Measurements from ENCODE around the gene TMEM54. TPM values are rescaled to one million over a fixed set of nuclear protein-coding genes. Genes with fewer than 3 reads are reported as not detected.
A peak's percentile ranks its signal among the peaks of the same experiment; 100 is the strongest.

TMEM54 gene
- total and polyA plus RNA-seq, 2 experiments from 2014 or later: 11.2 to 11.7 TPM

DNA sequence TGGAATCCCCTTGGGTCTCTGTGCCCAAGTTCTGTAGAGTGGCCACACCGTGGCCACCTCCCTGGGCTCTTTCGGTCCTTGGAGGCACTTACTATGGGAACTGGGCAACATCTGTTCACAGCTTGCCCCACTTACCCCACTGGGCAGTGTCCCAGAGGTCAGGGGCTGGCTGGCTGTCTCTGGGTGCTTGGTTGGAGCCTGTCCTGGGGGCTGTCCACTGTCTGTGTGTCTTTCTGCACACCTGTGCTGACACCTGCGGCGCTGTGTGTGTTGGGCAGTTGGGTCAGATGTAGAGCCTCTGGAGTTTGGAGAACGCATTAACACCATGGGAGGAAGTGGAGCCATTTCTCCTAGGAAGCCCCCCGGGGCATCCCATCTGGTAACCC, 1.3 kb upstream of the TMEM54 start:
- H3K27me3 ChIP-seq (ENCODE audit: insufficient read depth): peaks cover 53% of the 10 kb centered on the region

More for the DNA sequence above, 1.3 kb upstream of the TMEM54 start:
- DNase-seq (ENCODE audit: low spot score) (no peak), ATAC-seq (no peak)
- H4K20me1 ChIP-seq (replicated peaks; ENCODE audit: insufficient read depth): no peaks in the 10 kb centered on the region
- no peak overlapping the region for H3K4me3 ChIP-seq
- peaks cover 12% of the 10 kb centered on the region for H3K4me1 ChIP-seq (ENCODE audit: insufficient read depth)
- H3K9me2 ChIP-seq (ENCODE audit: insufficient read depth): no peaks in the 10 kb centered on the region
- H3K4me3 Mint-ChIP-seq: peak overlapping the region; percentile 60; the same call in 2 of the 3 replicates
- no peaks in the 10 kb centered on the region for H3K36me3 Mint-ChIP-seq (ENCODE audit: low read depth)
- no peak overlapping the region for H3K4me2 ChIP-seq
- H3F3A ChIP-seq (replicated peaks; ENCODE audit: low read depth): no peaks in the 10 kb centered on the region
- no peak overlapping the region for H3K27ac ChIP-seq (ENCODE audit: low read depth)
- no peaks in the 10 kb centered on the region for H3K9me3 Mint-ChIP-seq
- peaks cover 41% of the 10 kb centered on the region for H3K27me3 Mint-ChIP-seq (ENCODE audit: insufficient read depth, low read depth, poor library complexity)
- H3K79me2 ChIP-seq (replicated peaks; ENCODE audit: insufficient read depth): no peaks in the 10 kb centered on the region
- TF ChIP-seq EZH2 (IDR thresholded peaks at IDR 0.05; ENCODE audit: low read depth, unreplicated experiment) (no peak), JUNB (IDR thresholded peaks at IDR 0.05; ENCODE audit: unreplicated experiment) (no peak), EZH2phosphoT487 (IDR thresholded peaks at IDR 0.05; ENCODE audit: unreplicated experiment) (no peak), ZNF331 (CRISPR knock-in tag; IDR thresholded peaks at IDR 0.05; ENCODE audit: low read depth) (no peak), NANOG (IDR thresholded peaks at IDR 0.05; ENCODE audit: borderline replicate concordance) (no peak), POLR2AphosphoS5 (IDR thresholded peaks at IDR 0.05; ENCODE audit: low read depth) (no peak), STAT1 (IDR thresholded peaks at IDR 0.05; ENCODE audit: unreplicated experiment) (no peak), ZNF114 (CRISPR knock-in tag; IDR thresholded peaks at IDR 0.05) (no peak), CREB1 (CRISPR knock-in tag; IDR thresholded peaks at IDR 0.05; ENCODE audit: low read depth) (no peak)
- TF ChIP-seq, protein P1, sequence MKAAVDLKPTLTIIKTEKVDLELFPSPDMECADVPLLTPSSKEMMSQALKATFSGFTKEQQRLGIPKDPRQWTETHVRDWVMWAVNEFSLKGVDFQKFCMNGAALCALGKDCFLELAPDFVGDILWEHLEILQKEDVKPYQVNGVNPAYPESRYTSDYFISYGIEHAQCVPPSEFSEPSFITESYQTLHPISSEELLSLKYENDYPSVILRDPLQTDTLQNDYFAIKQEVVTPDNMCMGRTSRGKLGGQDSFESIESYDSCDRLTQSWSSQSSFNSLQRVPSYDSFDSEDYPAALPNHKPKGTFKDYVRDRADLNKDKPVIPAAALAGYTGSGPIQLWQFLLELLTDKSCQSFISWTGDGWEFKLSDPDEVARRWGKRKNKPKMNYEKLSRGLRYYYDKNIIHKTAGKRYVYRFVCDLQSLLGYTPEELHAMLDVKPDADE (IDR thresholded peaks at IDR 0.05): no peak
- TF ChIP-seq, protein P2, sequence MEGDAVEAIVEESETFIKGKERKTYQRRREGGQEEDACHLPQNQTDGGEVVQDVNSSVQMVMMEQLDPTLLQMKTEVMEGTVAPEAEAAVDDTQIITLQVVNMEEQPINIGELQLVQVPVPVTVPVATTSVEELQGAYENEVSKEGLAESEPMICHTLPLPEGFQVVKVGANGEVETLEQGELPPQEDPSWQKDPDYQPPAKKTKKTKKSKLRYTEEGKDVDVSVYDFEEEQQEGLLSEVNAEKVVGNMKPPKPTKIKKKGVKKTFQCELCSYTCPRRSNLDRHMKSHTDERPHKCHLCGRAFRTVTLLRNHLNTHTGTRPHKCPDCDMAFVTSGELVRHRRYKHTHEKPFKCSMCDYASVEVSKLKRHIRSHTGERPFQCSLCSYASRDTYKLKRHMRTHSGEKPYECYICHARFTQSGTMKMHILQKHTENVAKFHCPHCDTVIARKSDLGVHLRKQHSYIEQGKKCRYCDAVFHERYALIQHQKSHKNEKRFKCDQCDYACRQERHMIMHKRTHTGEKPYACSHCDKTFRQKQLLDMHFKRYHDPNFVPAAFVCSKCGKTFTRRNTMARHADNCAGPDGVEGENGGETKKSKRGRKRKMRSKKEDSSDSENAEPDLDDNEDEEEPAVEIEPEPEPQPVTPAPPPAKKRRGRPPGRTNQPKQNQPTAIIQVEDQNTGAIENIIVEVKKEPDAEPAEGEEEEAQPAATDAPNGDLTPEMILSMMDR (conservative IDR thresholded peaks at IDR 0.05; ENCODE audit: low read depth in 2 of 2): no peak
- TF ChIP-seq, protein P3, sequence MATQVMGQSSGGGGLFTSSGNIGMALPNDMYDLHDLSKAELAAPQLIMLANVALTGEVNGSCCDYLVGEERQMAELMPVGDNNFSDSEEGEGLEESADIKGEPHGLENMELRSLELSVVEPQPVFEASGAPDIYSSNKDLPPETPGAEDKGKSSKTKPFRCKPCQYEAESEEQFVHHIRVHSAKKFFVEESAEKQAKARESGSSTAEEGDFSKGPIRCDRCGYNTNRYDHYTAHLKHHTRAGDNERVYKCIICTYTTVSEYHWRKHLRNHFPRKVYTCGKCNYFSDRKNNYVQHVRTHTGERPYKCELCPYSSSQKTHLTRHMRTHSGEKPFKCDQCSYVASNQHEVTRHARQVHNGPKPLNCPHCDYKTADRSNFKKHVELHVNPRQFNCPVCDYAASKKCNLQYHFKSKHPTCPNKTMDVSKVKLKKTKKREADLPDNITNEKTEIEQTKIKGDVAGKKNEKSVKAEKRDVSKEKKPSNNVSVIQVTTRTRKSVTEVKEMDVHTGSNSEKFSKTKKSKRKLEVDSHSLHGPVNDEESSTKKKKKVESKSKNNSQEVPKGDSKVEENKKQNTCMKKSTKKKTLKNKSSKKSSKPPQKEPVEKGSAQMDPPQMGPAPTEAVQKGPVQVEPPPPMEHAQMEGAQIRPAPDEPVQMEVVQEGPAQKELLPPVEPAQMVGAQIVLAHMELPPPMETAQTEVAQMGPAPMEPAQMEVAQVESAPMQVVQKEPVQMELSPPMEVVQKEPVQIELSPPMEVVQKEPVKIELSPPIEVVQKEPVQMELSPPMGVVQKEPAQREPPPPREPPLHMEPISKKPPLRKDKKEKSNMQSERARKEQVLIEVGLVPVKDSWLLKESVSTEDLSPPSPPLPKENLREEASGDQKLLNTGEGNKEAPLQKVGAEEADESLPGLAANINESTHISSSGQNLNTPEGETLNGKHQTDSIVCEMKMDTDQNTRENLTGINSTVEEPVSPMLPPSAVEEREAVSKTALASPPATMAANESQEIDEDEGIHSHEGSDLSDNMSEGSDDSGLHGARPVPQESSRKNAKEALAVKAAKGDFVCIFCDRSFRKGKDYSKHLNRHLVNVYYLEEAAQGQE (IDR thresholded peaks at IDR 0.05; ENCODE audit: unreplicated experiment): no peak
- TF ChIP-seq, protein P4, sequence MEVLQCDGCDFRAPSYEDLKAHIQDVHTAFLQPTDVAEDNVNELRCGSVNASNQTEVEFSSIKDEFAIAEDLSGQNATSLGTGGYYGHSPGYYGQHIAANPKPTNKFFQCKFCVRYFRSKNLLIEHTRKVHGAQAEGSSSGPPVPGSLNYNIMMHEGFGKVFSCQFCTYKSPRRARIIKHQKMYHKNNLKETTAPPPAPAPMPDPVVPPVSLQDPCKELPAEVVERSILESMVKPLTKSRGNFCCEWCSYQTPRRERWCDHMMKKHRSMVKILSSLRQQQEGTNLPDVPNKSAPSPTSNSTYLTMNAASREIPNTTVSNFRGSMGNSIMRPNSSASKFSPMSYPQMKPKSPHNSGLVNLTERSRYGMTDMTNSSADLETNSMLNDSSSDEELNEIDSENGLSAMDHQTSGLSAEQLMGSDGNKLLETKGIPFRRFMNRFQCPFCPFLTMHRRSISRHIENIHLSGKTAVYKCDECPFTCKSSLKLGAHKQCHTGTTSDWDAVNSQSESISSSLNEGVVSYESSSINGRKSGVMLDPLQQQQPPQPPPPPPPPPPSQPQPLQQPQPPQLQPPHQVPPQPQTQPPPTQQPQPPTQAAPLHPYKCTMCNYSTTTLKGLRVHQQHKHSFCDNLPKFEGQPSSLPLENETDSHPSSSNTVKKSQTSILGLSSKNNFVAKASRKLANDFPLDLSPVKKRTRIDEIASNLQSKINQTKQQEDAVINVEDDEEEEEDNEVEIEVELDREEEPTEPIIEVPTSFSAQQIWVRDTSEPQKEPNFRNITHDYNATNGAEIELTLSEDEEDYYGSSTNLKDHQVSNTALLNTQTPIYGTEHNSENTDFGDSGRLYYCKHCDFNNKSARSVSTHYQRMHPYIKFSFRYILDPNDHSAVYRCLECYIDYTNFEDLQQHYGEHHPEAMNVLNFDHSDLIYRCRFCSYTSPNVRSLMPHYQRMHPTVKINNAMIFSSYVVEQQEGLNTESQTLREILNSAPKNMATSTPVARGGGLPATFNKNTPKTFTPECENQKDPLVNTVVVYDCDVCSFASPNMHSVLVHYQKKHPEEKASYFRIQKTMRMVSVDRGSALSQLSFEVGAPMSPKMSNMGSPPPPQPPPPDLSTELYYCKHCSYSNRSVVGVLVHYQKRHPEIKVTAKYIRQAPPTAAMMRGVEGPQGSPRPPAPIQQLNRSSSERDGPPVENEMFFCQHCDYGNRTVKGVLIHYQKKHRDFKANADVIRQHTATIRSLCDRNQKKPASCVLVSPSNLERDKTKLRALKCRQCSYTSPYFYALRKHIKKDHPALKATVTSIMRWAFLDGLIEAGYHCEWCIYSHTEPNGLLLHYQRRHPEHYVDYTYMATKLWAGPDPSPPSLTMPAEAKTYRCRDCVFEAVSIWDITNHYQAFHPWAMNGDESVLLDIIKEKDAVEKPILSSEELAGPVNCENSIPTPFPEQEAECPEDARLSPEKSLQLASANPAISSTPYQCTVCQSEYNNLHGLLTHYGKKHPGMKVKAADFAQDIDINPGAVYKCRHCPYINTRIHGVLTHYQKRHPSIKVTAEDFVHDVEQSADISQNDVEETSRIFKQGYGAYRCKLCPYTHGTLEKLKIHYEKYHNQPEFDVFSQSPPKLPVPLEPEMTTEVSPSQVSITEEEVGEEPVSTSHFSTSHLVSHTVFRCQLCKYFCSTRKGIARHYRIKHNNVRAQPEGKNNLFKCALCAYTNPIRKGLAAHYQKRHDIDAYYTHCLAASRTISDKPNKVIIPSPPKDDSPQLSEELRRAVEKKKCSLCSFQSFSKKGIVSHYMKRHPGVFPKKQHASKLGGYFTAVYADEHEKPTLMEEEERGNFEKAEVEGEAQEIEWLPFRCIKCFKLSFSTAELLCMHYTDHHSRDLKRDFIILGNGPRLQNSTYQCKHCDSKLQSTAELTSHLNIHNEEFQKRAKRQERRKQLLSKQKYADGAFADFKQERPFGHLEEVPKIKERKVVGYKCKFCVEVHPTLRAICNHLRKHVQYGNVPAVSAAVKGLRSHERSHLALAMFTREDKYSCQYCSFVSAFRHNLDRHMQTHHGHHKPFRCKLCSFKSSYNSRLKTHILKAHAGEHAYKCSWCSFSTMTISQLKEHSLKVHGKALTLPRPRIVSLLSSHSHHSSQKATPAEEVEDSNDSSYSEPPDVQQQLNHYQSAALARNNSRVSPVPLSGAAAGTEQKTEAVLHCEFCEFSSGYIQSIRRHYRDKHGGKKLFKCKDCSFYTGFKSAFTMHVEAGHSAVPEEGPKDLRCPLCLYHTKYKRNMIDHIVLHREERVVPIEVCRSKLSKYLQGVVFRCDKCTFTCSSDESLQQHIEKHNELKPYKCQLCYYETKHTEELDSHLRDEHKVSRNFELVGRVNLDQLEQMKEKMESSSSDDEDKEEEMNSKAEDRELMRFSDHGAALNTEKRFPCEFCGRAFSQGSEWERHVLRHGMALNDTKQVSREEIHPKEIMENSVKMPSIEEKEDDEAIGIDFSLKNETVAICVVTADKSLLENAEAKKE (CRISPR knock-in tag; IDR thresholded peaks at IDR 0.05): no peak
- H3K27ac Mint-ChIP-seq: no peak overlapping the region
- H3K36me3 ChIP-seq (ENCODE audit: insufficient read depth): no peaks in the 10 kb centered on the region
- peaks cover 7% of the 10 kb centered on the region; the same call in 2 of the 3 replicates for H3K4me1 Mint-ChIP-seq
- H2AFZ ChIP-seq: no peak overlapping the region
